SK-N-DZ (cell line): Measurements from ENCODE around the gene VCP.

Source experiments
- DNase-seq: peaks from one replicate; pipeline ENCODE4 v3.0.0-alpha.2; 2015; ENCODE audit warnings: low spot score

The VCP gene

GRCh38 chr9:35060548-35061207, 11.7 kb downstream of the VCP start:
- DNase-seq = no peak

- no peak for DNase-seq
These were observed 13.0 kb downstream of the VCP start for GRCh38 chr9:35059438-35059837.

- DNase-seq = no peak
These were observed 15.2 kb downstream of the VCP start for GRCh38 chr9:35057271-35057620.

GRCh38 chr9:35056571-35057270, 15.7 kb downstream of the VCP start:
- no peak for DNase-seq

- DNase-seq = no peak
These were observed 17.4 kb downstream of the VCP start for GRCh38 chr9:35054871-35055644.

GRCh38 chr9:35054185-35054835, 18.1 kb downstream of the VCP start:
- no peak for DNase-seq

- peak; percentile 53 for DNase-seq
These were observed 21.1 kb downstream of the VCP start for GRCh38 chr9:35051069-35051967.

- DNase-seq = no peak
These were observed 23.9 kb downstream of the VCP start for GRCh38 chr9:35048511-35048910.

GRCh38 chr9:35044071-35044470, 28.4 kb downstream of the VCP start:
- no peak for DNase-seq

GRCh38 chr9:35042891-35043545, 29.4 kb downstream of the VCP start:
- no peak for DNase-seq

- no peak for DNase-seq
These were observed 30.3 kb downstream of the VCP start for GRCh38 chr9:35042081-35042604.

GRCh38 chr9:35035851-35036701, 36.3 kb downstream of the VCP start:
- no peak for DNase-seq

- no peak for DNase-seq
These were observed 39.3 kb downstream of the VCP start for GRCh38 chr9:35033101-35033500.

- no peak for DNase-seq
These were observed 42.6 kb downstream of the VCP start for GRCh38 chr9:35029852-35030251.

GRCh38 chr9:35029241-35029640, 43.2 kb downstream of the VCP start:
- DNase-seq = no peak

GRCh38 chr9:35028341-35028740, 44.1 kb downstream of the VCP start:
- no peak for DNase-seq

- DNase-seq = no peak
These were observed 44.6 kb downstream of the VCP start for GRCh38 chr9:35027860-35028259.

- no peak for DNase-seq
These were observed 45.1 kb downstream of the VCP start for GRCh38 chr9:35027374-35027773.

- DNase-seq = no peak
These were observed 45.8 kb downstream of the VCP start for GRCh38 chr9:35026671-35027070.
